DMS114 treated with DMSO at 0.1 percent for 48 hours (cell line): ENCODE data around the gene GALNT7.

Source experiments
- DNase-seq: peaks from one replicate; lab custom pipeline; 2025; ENCODE audit not compliant: unreplicated experiment; lab: John Stamatoyannopoulos, UW

The GALNT7 gene

GRCh38 chr4:173289353-173289727 is 120.7 kb downstream of the GALNT7 start:
- no peak for DNase-seq

- no peak for DNase-seq
Observed at GRCh38 chr4:173291899-173292298, 123.3 kb downstream of the GALNT7 start.

GRCh38 chr4:173293663-173294062 is 125.1 kb downstream of the GALNT7 start:
- no peak for DNase-seq

GRCh38 chr4:173294444-173294843 is 125.8 kb downstream of the GALNT7 start:
- no peak for DNase-seq

- DNase-seq, result no peak
Observed at GRCh38 chr4:173301518-173302201, 133.0 kb downstream of the GALNT7 start.

- no peak for DNase-seq
Observed at GRCh38 chr4:173307778-173308177, 139.2 kb downstream of the GALNT7 start.

- DNase-seq, result no peak
Observed at GRCh38 chr4:173311368-173311767, 142.8 kb downstream of the GALNT7 start.

GRCh38 chr4:173314715-173315114 is 146.1 kb downstream of the GALNT7 start:
- no peak for DNase-seq

- DNase-seq, result no peak
Observed at GRCh38 chr4:173316060-173316459, 147.4 kb downstream of the GALNT7 start.

- DNase-seq, result no peak
Observed at GRCh38 chr4:173317004-173317403, 148.4 kb downstream of the GALNT7 start.

- no peak for DNase-seq
Observed at GRCh38 chr4:173318240-173318639, 149.6 kb downstream of the GALNT7 start.

- peak; percentile 13 for DNase-seq
Observed at GRCh38 chr4:173318648-173319211, 150.1 kb downstream of the GALNT7 start.

GRCh38 chr4:173319696-173320095 is 151.1 kb downstream of the GALNT7 start:
- DNase-seq, result no peak

- DNase-seq, result no peak
Observed at GRCh38 chr4:173325007-173325736, 156.6 kb downstream of the GALNT7 start.

GRCh38 chr4:173328236-173328901 is 159.8 kb downstream of the GALNT7 start:
- DNase-seq, result no peak

- no peak for DNase-seq
Observed at GRCh38 chr4:173330590-173330989, 162.0 kb downstream of the GALNT7 start.

GRCh38 chr4:173332021-173332487 is 163.4 kb downstream of the GALNT7 start:
- DNase-seq, result no peak

GRCh38 chr4:173332963-173333657 is 164.5 kb downstream of the GALNT7 start:
- no peak for DNase-seq

- no peak for DNase-seq
Observed at GRCh38 chr4:173333658-173334084, 165.1 kb downstream of the GALNT7 start.

- peak; percentile 96 for DNase-seq
Observed at GRCh38 chr4:173334085-173334890, 165.7 kb downstream of the GALNT7 start, which contains the start of gene HMGB2. Gene HMGB2 (minus strand): TSS chr4:173334358. CDS start chr4:173333649, 709 bp downstream.
